ENCODE measurements around the gene ROPN1B.

DNA sequence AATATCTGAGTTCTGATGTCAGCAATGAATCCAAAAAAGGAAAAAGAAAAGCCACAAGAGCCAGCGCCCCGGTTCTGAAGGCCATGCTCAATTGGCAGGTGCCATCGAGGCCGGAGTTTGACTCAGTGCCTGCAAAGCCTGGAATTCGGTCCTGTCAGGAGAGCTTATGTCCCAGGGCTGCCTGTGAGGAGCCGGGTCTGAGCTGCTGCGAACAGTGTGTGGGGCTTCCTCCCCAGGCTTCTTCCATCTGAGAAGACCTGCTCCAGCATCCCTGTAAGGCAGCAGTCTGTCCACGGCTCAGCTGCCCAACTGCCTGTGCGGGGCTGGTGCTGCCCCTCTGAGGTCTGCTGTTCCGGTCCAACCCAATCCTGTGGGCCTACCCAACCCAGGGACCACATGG is 46.1 kb downstream of the ROPN1B start:
- no peak for TF ChIP-seq POLR2AphosphoS5 (IDR thresholded peaks at IDR 0.05)
- TF ChIP-seq POLR2A (IDR thresholded peaks at IDR 0.05) = no peak
- TF ChIP-seq, protein P1, sequence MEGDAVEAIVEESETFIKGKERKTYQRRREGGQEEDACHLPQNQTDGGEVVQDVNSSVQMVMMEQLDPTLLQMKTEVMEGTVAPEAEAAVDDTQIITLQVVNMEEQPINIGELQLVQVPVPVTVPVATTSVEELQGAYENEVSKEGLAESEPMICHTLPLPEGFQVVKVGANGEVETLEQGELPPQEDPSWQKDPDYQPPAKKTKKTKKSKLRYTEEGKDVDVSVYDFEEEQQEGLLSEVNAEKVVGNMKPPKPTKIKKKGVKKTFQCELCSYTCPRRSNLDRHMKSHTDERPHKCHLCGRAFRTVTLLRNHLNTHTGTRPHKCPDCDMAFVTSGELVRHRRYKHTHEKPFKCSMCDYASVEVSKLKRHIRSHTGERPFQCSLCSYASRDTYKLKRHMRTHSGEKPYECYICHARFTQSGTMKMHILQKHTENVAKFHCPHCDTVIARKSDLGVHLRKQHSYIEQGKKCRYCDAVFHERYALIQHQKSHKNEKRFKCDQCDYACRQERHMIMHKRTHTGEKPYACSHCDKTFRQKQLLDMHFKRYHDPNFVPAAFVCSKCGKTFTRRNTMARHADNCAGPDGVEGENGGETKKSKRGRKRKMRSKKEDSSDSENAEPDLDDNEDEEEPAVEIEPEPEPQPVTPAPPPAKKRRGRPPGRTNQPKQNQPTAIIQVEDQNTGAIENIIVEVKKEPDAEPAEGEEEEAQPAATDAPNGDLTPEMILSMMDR (IDR thresholded peaks at IDR 0.05) = no peak
- TF ChIP-seq EP300 (IDR thresholded peaks at IDR 0.05) = no peak
